Measurements from ENCODE around the gene RPS21. TPM values are rescaled to one million over a fixed set of nuclear protein-coding genes. Genes with fewer than 3 reads are reported as not detected.

The RPS21 gene
- total and polyA plus RNA-seq, 7 donors: 2,383 to 8,235 (median 4,772) TPM

DNA sequence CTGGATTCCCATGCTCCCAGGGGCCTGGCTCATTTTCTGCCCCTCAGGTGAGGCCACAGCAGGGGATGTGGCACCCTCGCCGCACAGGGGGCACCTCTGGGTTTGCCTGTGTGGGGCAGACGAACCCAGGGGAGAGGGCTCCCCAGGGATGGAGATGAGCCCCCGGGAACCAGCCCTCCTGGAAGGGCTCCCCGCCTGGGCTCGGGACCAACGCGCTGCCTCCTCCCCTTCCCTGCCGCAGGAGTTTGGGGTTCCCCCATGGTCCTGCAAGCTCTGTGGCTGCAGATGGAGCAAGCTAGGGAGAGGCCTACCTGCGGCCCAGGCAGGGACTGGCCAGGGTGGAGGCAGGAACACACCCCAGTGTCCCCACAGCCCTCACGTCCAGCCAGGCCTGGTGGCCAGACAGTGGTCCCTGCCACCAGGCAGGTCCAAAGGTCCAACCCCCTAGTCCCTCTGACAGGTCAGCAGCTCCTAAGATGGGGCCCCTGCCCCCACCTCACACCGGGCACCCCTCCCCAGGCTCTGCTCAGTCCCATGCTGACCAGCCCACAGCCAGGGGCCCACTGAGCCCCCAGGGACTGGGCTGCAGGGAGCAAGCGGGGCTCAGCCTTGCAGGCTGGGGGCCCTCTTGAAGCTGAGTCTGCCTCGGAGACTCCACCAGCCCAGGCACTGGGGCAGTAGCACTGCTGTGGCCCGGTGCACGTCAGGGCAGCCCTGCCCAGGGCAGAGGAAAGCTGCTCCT, 33.4 kb upstream of the RPS21 start:
- H3K4me3 ChIP-seq: no peak overlapping the region
- peaks cover 11 to 30% (median 21%) of the 10 kb centered on the region in 4 donors for H3K36me3 ChIP-seq
- no peaks in the 10 kb centered on the region for H3K27me3 ChIP-seq
- intact Hi-C loops (cut with DNase I): no loop called here
- no peak for TF ChIP-seq POLR2AphosphoS5 (IDR thresholded peaks at IDR 0.05)
- TF ChIP-seq CTCF (IDR thresholded peaks at IDR 0.05): no peak
- TF ChIP-seq POLR2A (IDR thresholded peaks at IDR 0.05): no peak
- TF ChIP-seq EP300 (IDR thresholded peaks at IDR 0.05): no peak
- no peak for DNase-seq
- H3K4me1 ChIP-seq: peaks cover 0 to 67% (median 65%) of the 10 kb centered on the region in 4 donors
- WGBS, 2 donors: 90 to 91% methylated on average over 16 of the region's 16 CpGs
- H3K9me3 ChIP-seq: no peaks in the 10 kb centered on the region
- H3K27ac ChIP-seq: peak overlapping the region; percentile 90 to 99 (median 94)

DNA sequence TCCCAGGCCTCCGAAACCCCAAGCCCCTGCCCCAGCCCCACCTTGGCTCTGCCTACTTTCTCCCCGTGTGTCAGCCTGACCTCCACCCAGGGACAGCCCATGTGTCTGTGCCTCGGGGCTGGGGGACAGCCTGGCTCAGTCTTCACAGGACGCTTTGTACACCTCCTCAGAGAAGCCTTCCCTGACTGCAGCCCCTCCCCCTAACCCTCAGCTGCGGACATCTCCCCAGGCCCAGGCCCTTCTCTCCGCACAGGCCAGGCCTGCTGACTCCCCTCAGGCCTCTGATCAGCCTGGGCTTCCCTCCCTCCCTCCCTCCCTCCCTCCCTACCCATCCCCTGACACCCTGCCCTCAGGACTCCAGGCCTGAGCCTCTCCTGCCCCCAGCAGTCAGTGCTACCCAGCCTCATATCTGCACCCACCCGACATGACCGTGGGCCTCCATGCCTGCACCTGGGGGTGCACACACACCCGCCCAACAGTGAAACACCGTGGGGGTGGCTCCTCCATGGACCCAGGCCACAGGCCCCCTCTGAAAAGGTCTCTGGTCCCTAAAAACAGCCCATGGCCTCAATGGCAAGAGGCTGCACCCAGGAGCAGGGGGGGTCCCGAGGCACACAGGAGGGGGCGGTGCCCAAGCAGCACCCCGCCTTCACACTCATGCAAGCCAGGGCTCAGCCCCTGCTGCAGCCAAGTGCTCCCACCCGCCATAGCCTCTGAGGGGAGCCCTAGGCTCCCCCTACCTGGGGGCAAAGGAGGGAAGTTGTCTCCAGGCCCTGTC, 32.7 kb upstream of the RPS21 start:
- no peak for DNase-seq
- Histone ChIP-seq H3K4me1 (peaks cover 0 to 75% (median 73%) of the 10 kb centered on the region in 4 donors), H3K4me3 (no peak overlapping the region), H3K9me3 (no peaks in the 10 kb centered on the region), H3K27me3 (no peaks in the 10 kb centered on the region), H3K27ac (peak overlapping the region; percentile 90 to 99 (median 94)), H3K36me3 (peaks cover 11 to 29% (median 21%) of the 10 kb centered on the region in 4 donors)
- intact Hi-C loops (cut with DNase I): no loop called here
- TF ChIP-seq POLR2A (IDR thresholded peaks at IDR 0.05): no peak
- TF ChIP-seq CTCF (IDR thresholded peaks at IDR 0.05): no peak
- no peak for TF ChIP-seq POLR2AphosphoS5 (IDR thresholded peaks at IDR 0.05)
- TF ChIP-seq EP300 (IDR thresholded peaks at IDR 0.05): no peak
- WGBS, 2 donors: 81 to 86% methylated on average over 14 of the region's 14 CpGs

GRCh38 chr20:62354811-62355341, 32.0 kb upstream of the RPS21 start:
- peak; percentile 61 for DNase-seq
- TF ChIP-seq CTCF (IDR thresholded peaks at IDR 0.05) (no peak), POLR2AphosphoS5 (IDR thresholded peaks at IDR 0.05) (no peak), POLR2A (IDR thresholded peaks at IDR 0.05) (no peak)
- intact Hi-C loops (cut with DNase I): no loop called here
- H3K27ac ChIP-seq: peak overlapping the region; percentile 90 to 99 (median 94)
- H3K4me3 ChIP-seq: peak overlapping the region in 2 of 4 donors; percentile 27 to 28
- WGBS, 2 donors: 67 to 73% methylated on average over 16 of the region's 16 CpGs
- H3K36me3 ChIP-seq: peaks cover 11 to 27% (median 20%) of the 10 kb centered on the region in 4 donors
- H3K4me1 ChIP-seq: peaks cover 0 to 81% (median 80%) of the 10 kb centered on the region in 4 donors
- H3K27me3 ChIP-seq: no peaks in the 10 kb centered on the region
- H3K9me3 ChIP-seq: no peaks in the 10 kb centered on the region

GRCh38 chr20:62355516-62355877, 31.4 kb upstream of the RPS21 start:
- intact Hi-C loops (cut with DNase I): no loop called here
- peak; percentile 88 for DNase-seq
- peaks cover 0 to 84% (median 83%) of the 10 kb centered on the region in 4 donors for H3K4me1 ChIP-seq
- 31 to 65% methylated on average over 11 of the region's 11 CpGs for WGBS, 2 donors
- peak overlapping the region; percentile 6 to 28 (median 22) for H3K4me3 ChIP-seq
- H3K27me3 ChIP-seq: no peaks in the 10 kb centered on the region
- peaks cover 11 to 21% (median 17%) of the 10 kb centered on the region in 4 donors for H3K36me3 ChIP-seq
- peak overlapping the region; percentile 90 to 99 (median 94) for H3K27ac ChIP-seq
- TF ChIP-seq EP300 (IDR thresholded peaks at IDR 0.05) (peak in 1 of 4 donors; percentile 14), POLR2A (IDR thresholded peaks at IDR 0.05) (no peak)
- no peaks in the 10 kb centered on the region for H3K9me3 ChIP-seq

Data from sigmoid colon (tissue), 7 donors.